Breast epithelium (tissue), 3 donors: ENCODE data around the gene DNAL4.

Source experiments
- CTCF ChIP-seq, 3 donors: fragments of 450-650 bp; IDR thresholded peaks; one replicate each; pipeline ENCODE4 v1.5.1; 2016 to 2017; ENCODE audit warnings: antibody characterized with exemption in 3 of 3, mild to moderate bottlenecking in 3 of 3, moderate library complexity in 3 of 3
- POLR2A ChIP-seq: fragments of 450-650 bp; IDR thresholded peaks from one replicate; pipeline ENCODE4 v1.6.1; 2016; ENCODE audit warnings: antibody characterized with exemption, mild to moderate bottlenecking, moderate library complexity

- TF ChIP-seq POLR2A (no peak), CTCF (IDR thresholded peaks at IDR 0.05) (no peak)
Measured at GRCh38 chr22:38789606-38790005, 4.3 kb downstream of the DNAL4 start.
